HEK293 (cell line): ENCODE results near the gene LAD1.

Experiments used
- CTCF ChIA-PET: fragments of 350-600 bp; formaldehyde crosslinking; extraction: SDS; loops from one replicate; lab custom pipeline; 2021; ENCODE audit warnings: antibody characterized with exemption; lab: Yijun Ruan, JAX
- POLR2A ChIA-PET: fragments of 300-600 bp; formaldehyde crosslinking; extraction: SDS; loops from one replicate; lab custom pipeline; 2020; ENCODE audit warnings: antibody characterized with exemption, inconsistent platforms; lab: Yijun Ruan, JAX
- H3K27ac ChIP-seq: fragments of 200-500 bp; sonication (Bioruptor generic); 2 replicates; pipeline ENCODE4 v1.5.1; 2014; ENCODE audit warnings: low read depth, low read length, control low read depth, inconsistent platforms; ENCODE audit errors: extremely low read depth
- H3K36me3 ChIP-seq, 2 experiments: fragments of 200-500 bp in 1 of 2; sonication (Bioruptor generic) in 1 of 2; 1 replicate in 1 of 2; 2 replicates in 1 of 2; pipeline ENCODE4 v1.5.1; 2014 to 2017; ENCODE audit warnings: inconsistent platforms in 2 of 2, low read length in 2 of 2; ENCODE audit not compliant: control insufficient read depth in 2 of 2, insufficient read depth in 1 of 2
- H3K4me1 ChIP-seq: fragments of 200-500 bp; sonication (Bioruptor generic); 2 replicates; pipeline ENCODE4 v1.5.1; 2014; ENCODE audit warnings: mild to moderate bottlenecking, low read length, inconsistent platforms; ENCODE audit not compliant: control insufficient read depth, insufficient read depth
- H3K4me3 ChIP-seq: 2 replicates; pipeline ENCODE4 v1.5.1; 2011; ENCODE audit warnings: low read depth, mild to moderate bottlenecking, control low read depth, low read length, moderate library complexity
- H3K9me3 ChIP-seq: fragments of 200-500 bp; sonication (Bioruptor generic); 2 replicates; pipeline ENCODE4 v1.5.1; 2014; ENCODE audit warnings: low read depth, low read length, inconsistent platforms; ENCODE audit not compliant: control insufficient read depth, insufficient read depth
- GLI4 ChIP-seq: fragments of 450-650 bp; formaldehyde crosslinking; IDR thresholded peaks from 2 replicates; pipeline ENCODE4 v1.5.1; 2016; ENCODE audit warnings: missing biosample characterization, missing genetic modification characterization
- KLF10 ChIP-seq: fragments of 450-650 bp; IDR thresholded peaks from 2 replicates; pipeline ENCODE4 v1.5.1; 2018; ENCODE audit warnings: missing biosample characterization, mild to moderate bottlenecking, missing genetic modification characterization
- MYNN ChIP-seq: fragments of 450-650 bp; formaldehyde crosslinking; IDR thresholded peaks from 2 replicates; pipeline ENCODE4 v1.5.1; 2016; ENCODE audit warnings: missing biosample characterization, missing genetic modification characterization, borderline replicate concordance
- YY1 ChIP-seq: fragments of 450-650 bp; formaldehyde crosslinking; IDR thresholded peaks from 2 replicates; pipeline ENCODE4 v1.5.1; 2018; ENCODE audit warnings: missing biosample characterization, missing genetic modification characterization
- ZBTB11 ChIP-seq: fragments of 450-650 bp; formaldehyde crosslinking; conservative IDR thresholded peaks from 2 replicates; pipeline ENCODE4 v1.5.1; 2016; ENCODE audit warnings: low read depth, missing biosample characterization, missing genetic modification characterization
- ZBTB7A ChIP-seq: fragments of 450-650 bp; formaldehyde crosslinking; IDR thresholded peaks from 2 replicates; pipeline ENCODE4 v1.5.1; 2016; ENCODE audit warnings: low read depth, missing biosample characterization, missing genetic modification characterization
- ZNF114 ChIP-seq: fragments of 450-650 bp; formaldehyde crosslinking; IDR thresholded peaks from 2 replicates; pipeline ENCODE4 v1.5.0; 2017; ENCODE audit warnings: missing biosample characterization, missing genetic modification characterization
- ZNF18 ChIP-seq: fragments of 450-650 bp; formaldehyde crosslinking; IDR thresholded peaks from 2 replicates; pipeline ENCODE4 v1.5.1; 2016; ENCODE audit warnings: missing biosample characterization, missing genetic modification characterization
- ZNF2 ChIP-seq: fragments of 450-650 bp; formaldehyde crosslinking; IDR thresholded peaks from 2 replicates; pipeline ENCODE4 v1.5.1; 2016; ENCODE audit warnings: missing biosample characterization, missing genetic modification characterization
- ZNF202 ChIP-seq: fragments of 450-650 bp; formaldehyde crosslinking; IDR thresholded peaks from 2 replicates; pipeline ENCODE4 v1.5.1; 2016; ENCODE audit warnings: missing biosample characterization, missing genetic modification characterization, borderline replicate concordance
- ZNF221 ChIP-seq: fragments of 450-650 bp; formaldehyde crosslinking; IDR thresholded peaks from 2 replicates; pipeline ENCODE4 v1.5.1; 2017; ENCODE audit warnings: missing biosample characterization, missing genetic modification characterization, borderline replicate concordance
- ZNF311 ChIP-seq: fragments of 450-650 bp; formaldehyde crosslinking; IDR thresholded peaks from 2 replicates; pipeline ENCODE4 v1.5.1; 2017; ENCODE audit warnings: missing biosample characterization, missing genetic modification characterization, borderline replicate concordance
- ZNF394 ChIP-seq: fragments of 450-650 bp; formaldehyde crosslinking; IDR thresholded peaks from 2 replicates; pipeline ENCODE4 v1.5.1; 2016; ENCODE audit warnings: missing biosample characterization, missing genetic modification characterization, mild to moderate bottlenecking, moderate library complexity, borderline replicate concordance
- ZNF473 ChIP-seq: fragments of 450-650 bp; formaldehyde crosslinking; IDR thresholded peaks from 2 replicates; pipeline ENCODE4 v1.5.1; 2017; ENCODE audit warnings: missing biosample characterization, missing genetic modification characterization
- ZNF488 ChIP-seq: fragments of 450-650 bp; formaldehyde crosslinking; IDR thresholded peaks from 2 replicates; pipeline ENCODE4 v1.5.1; 2016; ENCODE audit warnings: missing biosample characterization, missing genetic modification characterization
- ZNF645 ChIP-seq: fragments of 450-650 bp; formaldehyde crosslinking; IDR thresholded peaks from 2 replicates; pipeline ENCODE4; 2016; ENCODE audit warnings: missing biosample characterization, missing genetic modification characterization
- ZNF670 ChIP-seq: fragments of 450-650 bp; formaldehyde crosslinking; IDR thresholded peaks from 2 replicates; pipeline ENCODE4 v1.5.1; 2016; ENCODE audit warnings: missing biosample characterization, missing genetic modification characterization, low read depth
- ZNF701 ChIP-seq: fragments of 450-650 bp; formaldehyde crosslinking; IDR thresholded peaks from 2 replicates; pipeline ENCODE4 v1.5.1; 2016; ENCODE audit warnings: missing biosample characterization, missing genetic modification characterization
- ZNF791 ChIP-seq: fragments of 450-650 bp; formaldehyde crosslinking; IDR thresholded peaks from 2 replicates; pipeline ENCODE4 v1.5.1; 2016; ENCODE audit warnings: missing biosample characterization, missing genetic modification characterization
- ZSCAN16 ChIP-seq: fragments of 450-650 bp; formaldehyde crosslinking; IDR thresholded peaks from 2 replicates; pipeline ENCODE4 v1.5.1; 2016; ENCODE audit warnings: missing biosample characterization, missing genetic modification characterization

Gene LAD1

GRCh38 chr1:201354901-201355295, 44.2 kb downstream of the LAD1 start (continued):
- TF ChIP-seq ZNF394 (tag by site-specific recombination) (no peak), MYNN (no peak), ZNF488 (tag by site-specific recombination) (no peak), ZBTB11 (tag by site-specific recombination) (no peak), ZNF202 (no peak), YY1 (tag by site-specific recombination) (no peak), ZNF311 (tag by site-specific recombination) (no peak), ZNF645 (no peak)

GRCh38 chr1:201354151-201354900, 44.8 kb downstream of the LAD1 start:
- TF ChIP-seq KLF10 (tag by site-specific recombination): no peak
- TF ChIP-seq GLI4 (tag by site-specific recombination): no peak
- TF ChIP-seq ZNF473 (tag by site-specific recombination): no peak
- no peak for TF ChIP-seq ZNF221
- no peak for TF ChIP-seq ZNF2
- no peak for TF ChIP-seq ZNF701 (tag by site-specific recombination)
- no peak for TF ChIP-seq ZNF114 (tag by site-specific recombination)
- no peak for TF ChIP-seq ZNF791 (tag by site-specific recombination)
- no peak for TF ChIP-seq ZNF670
- no peak for TF ChIP-seq ZBTB7A
- no peak for TF ChIP-seq ZNF18
- TF ChIP-seq MYNN: no peak
- no peak for TF ChIP-seq ZSCAN16 (tag by site-specific recombination)
- POLR2A ChIA-PET: no interaction called here

More at GRCh38 chr1:201354151-201354900, 44.8 kb downstream of the LAD1 start:
- Histone ChIP-seq H3K27ac (no peak overlapping the region), H3K4me3 (no peak overlapping the region), H3K36me3 (no peaks in the 10 kb centered on the region), H3K4me1 (no peaks in the 10 kb centered on the region), H3K9me3 (no peaks in the 10 kb centered on the region)
- CTCF ChIA-PET: interaction anchor here (0.9 to 1.7 kb wide), 2 partner anchors 51 to 100 kb away, joined by 3 to 7 read pairs; no protein-coding TSS in a partner anchor
